SK-N-MC (cell line): ENCODE results near the gene CRB3.

Experiments
- EZH2 ChIP-seq: fragments of 200-600 bp; sonication (generic); IDR thresholded peaks from one replicate; pipeline ENCODE4 v1.6.1; 2017; ENCODE audit warnings: antibody characterized with exemption
- FOXP2 ChIP-seq: optimal IDR thresholded peaks from 2 replicates; pipeline ENCODE3; 2011; ENCODE audit warnings: mild to moderate bottlenecking, moderate library complexity; ENCODE audit not compliant: insufficient read depth; ENCODE audit errors: extremely low read length, control extremely low read depth
- POLR2AphosphoS5 ChIP-seq: IDR thresholded peaks from 2 replicates; pipeline ENCODE4 v1.6.1; 2012; ENCODE audit warnings: mild to moderate bottlenecking, low read depth, low read length, borderline replicate concordance

DNA sequence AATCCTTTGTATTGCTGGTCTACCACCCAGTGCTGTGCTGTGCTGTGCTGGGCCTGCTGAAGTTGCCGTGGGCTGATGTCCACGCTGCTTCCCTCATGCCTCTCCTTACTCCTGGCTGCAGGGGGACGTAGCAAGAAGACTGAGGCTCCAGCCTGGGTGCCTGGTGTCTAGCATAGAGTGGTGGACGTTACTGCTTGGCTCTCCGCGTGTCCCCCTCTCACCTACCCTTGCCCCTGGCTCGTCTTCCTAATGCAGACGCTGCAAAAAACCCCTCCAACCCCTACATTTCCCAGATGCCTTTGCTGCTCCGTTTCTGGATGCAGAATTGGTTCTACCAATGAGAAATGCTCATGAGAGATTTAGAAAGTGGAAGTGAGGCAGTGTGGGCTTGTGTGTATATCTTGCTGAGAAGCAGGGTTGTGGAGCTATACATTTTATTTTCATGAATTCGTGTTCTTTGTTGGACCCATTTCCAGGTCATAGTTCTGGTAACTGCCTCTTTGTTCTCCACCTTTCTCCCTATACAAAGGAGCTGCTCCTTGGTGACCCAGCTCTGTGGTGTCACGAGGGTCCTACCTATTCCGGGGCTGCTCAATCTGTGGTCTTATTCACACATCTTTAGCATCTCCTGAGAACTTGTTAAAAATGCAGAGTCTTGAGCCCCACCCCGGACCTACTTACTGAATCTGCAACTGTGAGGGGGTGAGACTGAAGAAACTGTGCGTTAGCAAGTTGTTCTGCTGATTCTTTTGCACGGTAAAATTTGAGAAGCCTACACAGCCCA, 25.4 kb downstream of the CRB3 start:
- TF ChIP-seq POLR2AphosphoS5 (no peak), EZH2 (no peak), FOXP2 (no peak)
